DND-41 (cell line): Measurements from ENCODE around the gene HELZ2.

ENCODE experiments used
- ATAC-seq: fragments of 200-7000 bp; cut with Tn5 transposase; 3 replicates; pipeline ENCODE4 v1.9.1; 2021; ENCODE audit warnings: low read depth; ENCODE audit not compliant: insufficient read depth
- DNase-seq: peaks from one replicate; pipeline ENCODE4 v3.0.0-alpha.2; 2020
- H2AFZ ChIP-seq: 2 replicates; pipeline ENCODE4 v1.6.0; 2012; ENCODE audit warnings: low read depth, low read length
- H3K27ac ChIP-seq: 2 replicates; pipeline ENCODE4 v1.5.1; 2012; ENCODE audit warnings: low read length, inconsistent platforms
- H3K27me3 ChIP-seq: fragments of 200-600 bp; sonication (generic); 2 replicates; pipeline ENCODE4 v1.6.0; 2012; ENCODE audit warnings: low read length, mild to moderate bottlenecking, inconsistent platforms; ENCODE audit not compliant: insufficient read depth, poor library complexity
- H3K36me3 ChIP-seq: 2 replicates; pipeline ENCODE4 v1.5.1; 2012; ENCODE audit warnings: low read length, inconsistent platforms; ENCODE audit not compliant: insufficient read depth
- H3K4me1 ChIP-seq: 2 replicates; pipeline ENCODE4 v1.5.1; 2012; ENCODE audit warnings: mild to moderate bottlenecking, low read length; ENCODE audit not compliant: insufficient read depth
- H3K4me2 ChIP-seq: 2 replicates; pipeline ENCODE4 v1.6.0; 2012; ENCODE audit warnings: mild to moderate bottlenecking, moderate library complexity, low read length, inconsistent platforms; ENCODE audit not compliant: insufficient read depth
- H3K4me3 ChIP-seq, 2 experiments: fragments of 200-600 bp in 1 of 2; shearing (Covaris generic) in 1 of 2; 2 replicates each; pipeline ENCODE4 v1.5.1; 2012 to 2016; ENCODE audit warnings: inconsistent platforms in 2 of 2, low read length in 2 of 2, mild to moderate bottlenecking in 2 of 2, low read depth in 1 of 2, moderate library complexity in 1 of 2
- H3K79me2 ChIP-seq: 2 replicates; pipeline ENCODE4 v1.6.0; 2012; ENCODE audit warnings: low read length, inconsistent platforms; ENCODE audit not compliant: insufficient read depth
- H3K9ac ChIP-seq: 2 replicates; pipeline ENCODE4 v1.6.0; 2012; ENCODE audit warnings: low read depth, mild to moderate bottlenecking, inconsistent platforms, low read length, moderate library complexity
- H3K9me3 ChIP-seq: 2 replicates; pipeline ENCODE4 v1.5.1; 2012; ENCODE audit warnings: low read length, moderate library complexity, mild to moderate bottlenecking, inconsistent platforms; ENCODE audit not compliant: insufficient read depth, severe bottlenecking
- H4K20me1 ChIP-seq: 2 replicates; pipeline ENCODE4 v1.6.0; 2012; ENCODE audit warnings: low read length; ENCODE audit not compliant: insufficient read depth
- CTCF ChIP-seq: IDR thresholded peaks from 2 replicates; pipeline ENCODE4 v1.5.1; 2012; ENCODE audit warnings: borderline replicate concordance, low read length, moderate library complexity, mild to moderate bottlenecking; ENCODE audit not compliant: poor library complexity, severe bottlenecking; ENCODE audit errors: extremely low read depth
- EZH2 ChIP-seq: IDR thresholded peaks from 3 replicates; pipeline ENCODE4 v1.6.1; 2012; ENCODE audit warnings: borderline replicate concordance, low read depth, mild to moderate bottlenecking, moderate library complexity, low read length, inconsistent platforms; ENCODE audit not compliant: severe bottlenecking

The HELZ2 gene

GRCh38 chr20:63620991-63621390 lies 47.0 kb upstream of the HELZ2 start:
- no peak for DNase-seq
- Histone ChIP-seq H3K9me3 (no peaks in the 10 kb centered on the region), H3K36me3 (peaks cover 62% of the 10 kb centered on the region), H3K27me3 (no peaks in the 10 kb centered on the region), H3K27ac (no peak overlapping the region), H3K9ac (no peak overlapping the region), H3K4me1 (peaks cover 26% of the 10 kb centered on the region), H3K4me3 (no peak overlapping the region), H2AFZ (no peak overlapping the region), H4K20me1 (peaks cover 54% of the 10 kb centered on the region), H3K79me2 (peaks cover 98% of the 10 kb centered on the region), H3K4me2 (no peak overlapping the region)
- no peak for ATAC-seq
- TF ChIP-seq CTCF, result no peak
- no peak for TF ChIP-seq EZH2

- Histone ChIP-seq H3K79me2 (peaks cover 97% of the 10 kb centered on the region), H3K27ac (no peak overlapping the region), H3K9ac (no peak overlapping the region), H2AFZ (no peak overlapping the region), H3K4me3 (no peak overlapping the region), H3K27me3 (no peaks in the 10 kb centered on the region), H3K36me3 (peaks cover 75% of the 10 kb centered on the region), H3K4me1 (peaks cover 11% of the 10 kb centered on the region), H4K20me1 (peaks cover 54% of the 10 kb centered on the region), H3K4me2 (no peak overlapping the region), H3K9me3 (no peaks in the 10 kb centered on the region)
- TF ChIP-seq CTCF (no peak), EZH2 (no peak)
- DNase-seq (no peak), ATAC-seq (no peak)
Measured at GRCh38 chr20:63619505-63619904, 45.5 kb upstream of the HELZ2 start.

- Histone ChIP-seq H3K4me3 (no peak overlapping the region), H3K4me1 (peaks cover 9% of the 10 kb centered on the region), H3K9me3 (no peaks in the 10 kb centered on the region), H3K27ac (no peak overlapping the region), H2AFZ (no peak overlapping the region), H3K9ac (no peak overlapping the region), H4K20me1 (peaks cover 54% of the 10 kb centered on the region), H3K36me3 (peaks cover 75% of the 10 kb centered on the region), H3K79me2 (peaks cover 95% of the 10 kb centered on the region), H3K4me2 (no peak overlapping the region), H3K27me3 (no peaks in the 10 kb centered on the region)
- DNase-seq, result no peak
- ATAC-seq, result no peak
- TF ChIP-seq EZH2, result no peak
- TF ChIP-seq CTCF, result no peak
Measured at GRCh38 chr20:63619086-63619485, 45.0 kb upstream of the HELZ2 start.
